NCI-H187 treated with DMSO at 0.1 percent for 48 hours (cell line): Measurements from ENCODE around the gene BNC2.
"Not testable (repeated sequence)": the region's sequence is repeated elsewhere in the genome, so short reads cannot be mapped to it uniquely, and the experiment has no call there.

Source experiments
- DNase-seq: peaks from one replicate; lab custom pipeline; 2025; lab: John Stamatoyannopoulos, UW

The BNC2 gene

GRCh38 chr9:16542290-16542689 is 328.2 kb downstream of the BNC2 start:
- no peak for DNase-seq

GRCh38 chr9:16540743-16541613 is 329.5 kb downstream of the BNC2 start:
- DNase-seq: no peak

DNA sequence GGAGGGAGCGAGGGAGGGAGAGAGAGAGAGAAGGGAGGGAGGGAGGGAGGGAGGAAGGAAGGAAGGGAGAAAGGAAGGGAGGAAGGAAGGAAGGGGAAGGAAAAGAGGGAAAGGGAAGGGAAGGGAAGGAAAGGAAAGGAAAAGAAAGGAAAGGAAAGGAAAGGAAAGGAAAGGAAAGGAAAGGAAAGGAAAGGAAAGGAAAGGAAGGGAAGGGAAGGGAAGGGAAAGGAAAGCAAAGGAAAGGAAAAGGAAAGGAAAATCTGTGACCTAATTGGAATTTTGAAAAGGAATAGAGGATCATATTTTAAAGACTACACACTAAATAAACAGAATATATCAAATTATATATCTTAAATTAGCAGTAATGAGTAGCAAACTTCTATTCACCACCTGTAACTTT is 330.8 kb downstream of the BNC2 start:
- DNase-seq: not testable (repeated sequence)

DNA sequence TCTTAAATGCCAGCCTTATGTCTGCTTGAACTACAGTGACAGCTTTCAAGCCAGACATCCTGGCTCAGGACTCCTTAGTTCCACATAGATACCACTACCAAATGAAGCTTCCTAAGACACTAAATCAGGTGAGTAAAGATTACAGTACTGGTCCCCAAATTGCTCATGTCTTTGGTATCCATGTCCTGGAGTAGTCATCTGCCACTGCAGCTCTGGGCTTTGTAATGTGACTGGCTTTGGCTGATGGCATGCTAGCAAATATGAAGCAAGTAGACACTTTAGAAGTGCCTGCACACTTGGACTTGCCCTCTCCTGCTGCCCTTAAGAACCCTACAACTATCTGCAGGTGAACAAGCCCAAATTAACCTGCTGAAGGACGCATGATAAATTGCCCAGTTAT is 334.9 kb downstream of the BNC2 start:
- no peak for DNase-seq

DNA sequence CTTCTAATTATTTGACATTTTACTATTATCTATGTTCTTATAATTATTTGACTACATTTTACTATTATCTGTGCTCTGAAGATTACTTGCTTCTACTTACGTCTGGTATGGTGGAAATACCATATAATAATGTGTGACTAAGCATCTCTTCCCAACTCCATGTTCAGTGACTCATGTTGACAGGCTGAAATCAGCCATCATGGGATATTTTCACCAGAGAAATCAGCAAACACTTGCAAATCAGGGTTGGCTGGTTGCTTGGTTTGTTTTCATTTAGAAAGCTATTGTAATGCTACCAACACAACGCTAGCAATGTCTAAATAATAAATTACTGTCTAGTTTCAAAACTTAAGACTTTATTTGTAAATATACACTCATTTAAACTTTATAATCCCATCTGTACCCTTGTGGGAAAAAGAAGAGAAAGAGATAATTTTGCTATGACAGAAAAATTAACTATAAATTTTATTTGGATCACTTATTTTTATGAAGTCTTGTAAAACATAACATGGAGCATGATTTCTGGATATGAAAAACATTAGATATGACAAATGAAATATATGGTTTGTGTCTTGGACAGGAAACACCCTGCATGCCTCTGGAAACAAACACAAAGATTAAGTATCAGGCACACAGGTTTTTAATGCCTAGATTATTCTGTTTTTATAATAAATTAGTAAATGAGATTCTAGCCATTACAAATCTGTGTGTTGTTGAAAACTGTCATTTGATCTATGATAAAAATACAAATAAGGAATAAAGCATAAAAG is 337.6 kb downstream of the BNC2 start:
- no peak for DNase-seq

DNA sequence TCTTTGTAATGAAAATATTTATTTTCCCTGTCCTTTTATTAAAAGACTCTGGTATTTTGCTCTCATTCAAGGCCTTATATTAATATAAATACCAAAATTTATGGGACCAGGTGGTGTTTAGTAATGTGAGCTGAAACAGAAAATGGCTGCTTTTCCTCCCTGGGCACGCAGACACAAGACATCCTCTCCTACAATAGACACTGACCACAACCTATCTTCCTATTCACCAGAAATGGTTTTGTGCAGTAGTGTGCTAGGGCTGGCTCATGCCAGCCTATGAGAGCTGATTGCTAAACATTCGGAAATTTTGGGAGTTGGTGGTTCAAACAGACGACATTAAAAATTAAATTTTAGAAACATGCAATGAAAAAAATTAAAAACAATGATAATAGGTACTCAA is 338.2 kb downstream of the BNC2 start:
- no peak for DNase-seq

- no peak for DNase-seq
Observed at GRCh38 chr9:16530669-16531642, 339.5 kb downstream of the BNC2 start.

DNA sequence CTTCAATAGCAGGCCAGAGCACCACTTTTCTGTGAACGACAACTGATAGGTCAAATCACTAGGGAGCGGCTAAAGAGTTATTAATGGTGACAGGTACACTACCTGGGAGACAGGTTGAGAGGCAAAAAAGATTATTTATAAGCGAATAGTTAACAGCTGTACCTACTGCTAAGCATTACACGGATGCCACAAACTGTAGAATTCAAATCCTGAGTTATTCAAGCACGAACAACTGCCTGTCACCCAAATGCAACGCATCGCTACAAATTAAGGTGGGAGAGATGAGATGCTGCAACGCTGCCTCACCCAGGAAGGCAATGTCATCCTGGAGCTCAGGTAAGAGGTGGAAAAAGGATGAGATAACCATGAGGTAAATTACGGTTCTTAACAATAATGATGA is 342.9 kb downstream of the BNC2 start:
- DNase-seq: no peak

DNA sequence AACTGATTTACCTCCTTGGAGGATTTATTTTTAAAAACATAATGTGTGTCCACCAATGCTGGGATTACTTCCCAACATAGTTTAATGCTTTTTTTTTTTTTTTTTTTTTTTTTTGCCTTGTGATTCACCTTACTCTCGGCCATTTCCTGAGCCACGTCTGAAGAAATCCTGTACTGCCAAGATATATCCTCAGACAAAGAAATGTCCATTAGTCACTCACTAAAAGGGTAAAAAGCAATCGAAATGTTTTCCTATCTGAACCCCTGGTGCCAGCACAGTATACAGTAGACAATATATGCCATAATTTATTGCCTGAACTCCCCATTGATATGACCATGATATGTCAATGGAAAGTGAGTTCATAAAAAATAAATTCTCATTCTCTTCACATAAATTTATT is 344.1 kb downstream of the BNC2 start:
- DNase-seq: no peak

DNA sequence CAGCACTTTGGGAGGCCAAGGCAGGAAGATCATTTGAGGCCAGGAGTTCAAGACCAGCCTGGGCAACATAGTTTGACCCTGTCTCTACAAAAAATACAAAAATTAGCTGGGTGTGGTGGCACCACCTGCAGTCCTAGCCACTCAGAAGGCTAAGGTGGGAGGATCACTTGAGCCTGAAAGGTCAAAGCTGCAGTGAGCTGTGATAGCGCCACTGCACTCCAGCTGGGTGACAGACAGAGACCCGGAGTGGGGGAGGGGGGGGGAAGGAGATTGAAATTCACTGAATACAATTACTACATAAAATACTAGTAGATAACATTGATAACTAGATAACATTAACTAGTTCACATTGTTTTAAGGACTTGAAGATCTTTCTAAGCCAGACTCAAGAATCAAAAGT is 345.6 kb downstream of the BNC2 start:
- DNase-seq: no peak

- DNase-seq: no peak
Observed at GRCh38 chr9:16524078-16524477, 346.4 kb downstream of the BNC2 start.

- no peak for DNase-seq
Observed at GRCh38 chr9:16521868-16522411, 348.5 kb downstream of the BNC2 start.

GRCh38 chr9:16519001-16519400 is 351.5 kb downstream of the BNC2 start:
- no peak for DNase-seq

GRCh38 chr9:16516891-16517290 is 353.6 kb downstream of the BNC2 start:
- DNase-seq: no peak

DNA sequence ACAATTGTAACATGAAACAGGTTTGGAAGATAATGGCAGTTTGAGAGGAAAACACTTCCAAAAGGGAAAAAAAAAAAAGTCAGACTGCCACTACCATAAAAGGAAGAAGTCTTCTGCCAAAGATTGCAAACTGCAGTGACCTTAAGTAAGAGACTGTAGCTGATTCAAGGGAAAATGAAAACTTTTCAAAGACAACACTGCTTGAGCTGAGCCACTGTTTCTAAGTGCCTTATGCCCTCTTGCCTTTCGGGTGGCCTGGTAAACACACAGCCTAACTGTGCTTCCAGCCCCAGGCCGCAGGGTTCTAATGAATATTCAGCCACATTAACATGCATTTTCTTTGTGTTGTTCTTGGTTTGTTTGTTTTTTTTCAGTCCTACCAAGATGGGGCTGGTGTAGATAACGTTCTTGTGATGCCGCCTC is 354.6 kb downstream of the BNC2 start:
- no peak for DNase-seq

- no peak for DNase-seq
Observed at GRCh38 chr9:16515207-16515606, 355.3 kb downstream of the BNC2 start.

DNA sequence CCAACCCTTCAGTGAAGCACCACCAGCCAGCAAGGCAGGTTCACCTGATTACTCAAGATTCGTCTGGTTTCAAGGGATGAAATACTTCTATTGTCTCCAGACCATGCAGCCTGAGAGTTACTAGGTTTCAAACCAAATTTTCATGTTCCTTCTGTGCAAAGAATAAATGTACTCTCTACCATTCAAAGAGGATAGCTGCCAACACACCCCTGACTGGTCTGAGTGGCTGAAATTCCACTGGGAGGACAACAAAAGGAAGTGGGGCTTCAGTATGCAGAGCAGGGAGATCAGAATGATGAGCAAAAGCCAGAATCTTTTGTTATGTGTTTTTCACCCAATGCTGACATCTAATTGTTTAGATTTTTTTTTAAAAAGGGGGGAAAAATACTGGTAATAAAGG is 356.3 kb downstream of the BNC2 start:
- no peak for DNase-seq

DNA sequence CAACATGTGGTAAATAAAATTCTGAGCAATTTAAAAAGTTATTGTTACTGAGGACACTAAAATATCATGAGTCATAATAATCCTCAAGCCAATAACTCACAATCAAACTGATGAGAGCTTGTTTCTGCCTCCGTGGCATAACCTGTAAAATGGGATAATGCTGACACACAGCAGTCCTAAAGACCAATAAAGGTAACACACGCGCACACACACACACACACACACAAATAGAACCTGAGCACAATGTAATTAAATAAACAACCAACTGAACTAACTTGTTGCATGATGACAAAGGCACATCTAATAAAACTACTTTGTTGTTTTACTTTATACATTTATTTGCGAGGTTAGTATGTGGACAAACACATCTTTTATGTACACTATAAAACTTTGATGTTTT is 358.2 kb downstream of the BNC2 start:
- no peak for DNase-seq

- no peak for DNase-seq
Observed at GRCh38 chr9:16510482-16510881, 360.0 kb downstream of the BNC2 start.

DNA sequence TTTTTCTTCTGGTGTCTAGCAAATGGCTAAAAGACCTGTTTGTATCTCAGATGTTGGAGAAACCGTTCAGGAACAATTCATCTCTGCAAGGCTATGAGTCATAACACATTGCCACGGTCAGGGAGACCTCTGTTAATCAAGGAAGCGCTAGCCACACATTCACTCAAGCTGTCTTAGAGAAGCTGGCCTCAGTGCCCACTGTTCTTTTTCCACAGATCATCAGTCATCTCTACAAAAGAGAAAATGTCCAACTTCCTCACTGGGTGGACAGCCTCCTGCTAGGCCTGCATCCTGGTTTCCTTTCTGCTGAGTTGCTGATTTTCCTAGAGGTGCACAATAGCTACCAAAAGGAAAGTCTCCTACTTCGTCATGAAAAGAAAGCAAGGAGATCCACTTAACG is 360.5 kb downstream of the BNC2 start:
- no peak for DNase-seq

DNA sequence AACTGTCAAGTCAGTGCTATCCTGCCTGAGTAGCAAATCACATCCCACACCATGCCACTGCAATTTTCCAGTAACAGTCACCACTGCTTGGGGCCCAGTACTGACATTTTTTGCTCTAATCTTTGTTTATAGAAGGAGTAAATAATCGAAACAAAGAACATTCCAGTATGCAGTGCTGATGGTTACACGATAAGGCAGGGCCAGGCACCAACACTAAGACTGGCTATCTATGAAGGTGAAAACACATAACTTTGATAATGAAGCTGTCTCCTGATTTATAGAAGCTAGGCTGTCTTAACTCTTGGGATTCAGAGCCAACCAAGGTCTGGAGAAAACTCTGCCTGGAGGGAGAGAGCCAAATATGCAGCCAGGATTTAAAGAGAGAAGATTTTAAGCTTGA is 365.3 kb downstream of the BNC2 start:
- DNase-seq: no peak

DNA sequence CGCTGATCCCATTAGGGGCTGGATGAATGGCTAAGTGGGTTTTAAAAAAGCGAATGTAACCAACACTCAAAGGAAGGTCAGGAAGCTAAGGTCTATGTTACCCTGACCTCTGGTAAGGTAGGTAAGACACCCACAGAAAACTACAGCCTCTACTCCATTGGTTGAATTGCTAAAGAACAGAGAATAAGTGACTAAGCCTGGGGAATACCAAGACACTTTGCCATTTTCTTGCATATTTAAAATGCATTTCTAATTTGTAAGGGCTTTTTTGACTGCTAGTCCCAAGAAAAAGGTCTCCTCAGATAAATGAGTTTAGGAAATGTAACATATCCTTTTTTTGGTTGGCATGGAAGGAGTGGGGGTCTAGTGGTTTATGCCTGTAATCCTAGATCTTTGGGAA is 368.7 kb downstream of the BNC2 start:
- DNase-seq: no peak
